NCI-H748 (cell line): Measurements from ENCODE around the gene RAMP3.
A peak's percentile ranks its signal among the peaks of the same experiment; 100 is the strongest.
"Not testable (repeated sequence)": the region's sequence is repeated elsewhere in the genome, so short reads cannot be mapped to it uniquely, and the experiment has no call there.

Experiments
- DNase-seq: peaks from one replicate; lab custom pipeline; 2025; ENCODE audit not compliant: unreplicated experiment; lab: John Stamatoyannopoulos, UW

Gene RAMP3

GRCh38 chr7:45156516-45157272 lies 897 bp upstream of the RAMP3 start:
- no peak for DNase-seq

- DNase-seq: no peak
Observed at GRCh38 chr7:45157286-45157652, 322 bp upstream of the RAMP3 start.

GRCh38 chr7:45158471-45158870 lies 880 bp downstream of the RAMP3 start:
- no peak for DNase-seq

- no peak for DNase-seq
Observed at GRCh38 chr7:45159296-45159695, 1.7 kb downstream of the RAMP3 start.

GRCh38 chr7:45160417-45160881 lies 2.9 kb downstream of the RAMP3 start:
- DNase-seq: no peak

DNA sequence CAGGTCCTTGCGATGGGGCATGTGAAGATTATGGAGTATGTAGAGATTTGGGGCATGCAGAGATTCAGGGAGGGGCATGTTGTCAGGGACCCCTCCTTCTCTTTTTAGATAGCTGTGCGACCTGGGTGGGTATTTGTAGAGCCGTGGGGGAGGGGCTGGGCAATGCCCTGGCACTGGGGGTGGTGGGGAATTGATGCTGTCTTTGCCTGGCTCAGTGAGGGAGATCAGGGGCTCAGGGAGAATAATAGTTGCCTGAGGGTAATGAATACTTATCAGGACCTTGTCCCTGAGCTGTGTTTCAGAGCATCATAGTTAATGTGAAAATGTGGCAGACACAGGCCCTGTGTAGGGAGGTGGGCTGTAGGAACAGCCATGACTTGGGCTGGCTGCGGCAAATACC lies 3.5 kb downstream of the RAMP3 start:
- DNase-seq: no peak

GRCh38 chr7:45161842-45162241 lies 4.3 kb downstream of the RAMP3 start:
- no peak for DNase-seq

- DNase-seq: no peak
Observed at GRCh38 chr7:45162311-45162845, 4.8 kb downstream of the RAMP3 start.

GRCh38 chr7:45162943-45163691 lies 5.5 kb downstream of the RAMP3 start:
- DNase-seq: no peak

DNA sequence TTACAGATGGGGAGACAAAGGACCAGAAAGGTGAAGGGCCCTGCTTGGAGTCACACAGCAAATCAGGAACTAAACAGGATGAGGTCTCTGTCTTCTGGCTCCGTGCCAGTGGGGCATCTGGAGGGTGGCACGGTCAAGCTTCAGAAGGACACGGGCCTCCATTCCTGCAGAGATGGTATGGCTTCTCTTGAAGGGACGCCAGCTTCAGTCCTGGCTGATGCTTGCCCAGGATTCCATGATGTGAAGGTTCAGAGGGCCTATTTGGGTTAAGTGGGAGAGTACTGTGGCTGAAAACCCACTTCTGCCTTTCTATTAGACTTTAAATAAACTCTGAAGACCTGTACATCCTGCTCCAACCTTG lies 6.1 kb downstream of the RAMP3 start:
- DNase-seq: no peak

DNA sequence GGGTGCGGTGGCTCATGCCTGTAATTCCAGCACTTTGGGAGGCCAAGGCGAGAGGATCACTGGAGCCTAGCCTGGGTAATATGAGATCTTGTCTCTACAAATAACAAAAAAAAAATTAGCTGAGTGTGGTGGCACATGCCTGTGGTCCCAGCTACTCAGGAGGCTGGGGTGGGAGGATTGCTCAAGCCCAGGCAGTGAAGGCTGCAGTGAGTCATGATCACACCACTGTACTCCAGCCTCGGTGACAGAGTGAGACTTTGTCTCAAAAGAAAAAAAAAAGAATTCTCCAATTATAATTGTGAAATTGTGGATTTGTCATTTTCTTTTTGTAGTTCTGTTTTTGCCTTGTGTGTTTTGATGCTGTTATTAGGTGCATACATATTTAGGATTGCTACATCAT lies 6.7 kb downstream of the RAMP3 start:
- DNase-seq: not testable (repeated sequence)

- no peak for DNase-seq
Observed at GRCh38 chr7:45165857-45166256, 8.3 kb downstream of the RAMP3 start.

- no peak for DNase-seq
Observed at GRCh38 chr7:45171946-45172345, 14.4 kb downstream of the RAMP3 start.

- no peak for DNase-seq
Observed at GRCh38 chr7:45173596-45174327, 16.2 kb downstream of the RAMP3 start.

- DNase-seq: no peak
Observed at GRCh38 chr7:45174328-45174610, 16.7 kb downstream of the RAMP3 start.

- DNase-seq: peak; percentile 19
Observed at GRCh38 chr7:45174966-45175765, 17.6 kb downstream of the RAMP3 start.

DNA sequence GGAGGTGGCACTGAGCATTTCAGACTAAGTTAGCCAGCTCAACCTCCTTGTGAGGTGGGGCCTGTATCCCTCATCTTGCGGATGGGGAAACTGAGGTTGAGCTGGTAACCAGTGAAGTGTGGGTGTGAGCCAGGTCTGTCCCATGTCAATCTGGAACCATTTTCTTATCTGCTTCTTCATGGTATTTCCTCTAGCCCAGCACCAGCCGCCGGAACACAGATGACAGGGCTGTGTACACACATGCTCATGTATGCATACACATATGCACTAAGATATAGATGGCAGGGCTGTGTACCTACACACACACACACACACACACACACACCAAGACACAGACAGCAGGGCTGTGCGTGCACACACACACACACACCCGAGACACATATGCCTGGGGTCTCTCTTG lies 18.5 kb downstream of the RAMP3 start:
- no peak for DNase-seq

DNA sequence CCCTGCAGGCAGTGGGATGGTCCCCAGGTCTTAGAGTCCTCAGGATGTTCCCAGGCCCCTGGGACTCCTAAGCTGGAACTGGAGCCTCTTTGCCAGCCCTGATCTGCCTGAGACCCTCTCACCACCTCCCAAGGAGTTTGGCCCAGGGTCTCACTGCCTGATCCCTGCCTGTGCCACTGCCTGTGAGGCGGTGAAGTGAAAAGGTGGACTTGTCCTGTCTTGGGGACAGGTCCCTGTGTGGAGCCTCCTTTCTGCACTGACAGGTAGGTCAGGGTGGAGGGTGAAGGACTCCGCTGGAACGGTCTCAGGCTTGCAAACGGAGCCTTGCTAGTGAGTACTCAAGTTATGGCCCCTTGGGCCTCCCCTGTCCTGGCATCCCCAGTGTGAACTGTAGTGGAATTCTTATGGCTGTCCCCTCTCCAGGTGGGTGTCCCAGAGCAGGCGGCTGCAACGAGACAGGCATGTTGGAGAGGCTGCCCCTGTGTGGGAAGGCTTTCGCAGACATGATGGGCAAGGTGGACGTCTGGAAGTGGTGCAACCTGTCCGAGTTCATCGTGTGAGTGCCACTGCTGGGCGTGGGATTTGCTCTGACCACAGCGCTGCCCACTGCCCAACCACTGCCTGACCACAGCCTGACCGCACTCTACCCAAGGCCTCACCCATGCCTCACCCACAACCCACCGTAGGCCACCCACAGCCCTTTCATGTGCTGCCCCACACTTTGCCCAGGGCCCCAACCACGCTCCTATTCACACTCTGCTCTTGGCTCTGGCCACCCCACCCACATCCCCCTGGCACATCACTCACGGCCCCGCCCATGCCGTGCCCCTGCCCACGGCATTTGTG lies 19.5 kb downstream of the RAMP3 start:
- DNase-seq: no peak

- DNase-seq: no peak
Observed at GRCh38 chr7:45177801-45178200, 20.2 kb downstream of the RAMP3 start.
